Activated T-cell treated with anti-CD3 and anti-CD28 coated beads, Interleukin-2, amount 50 U/mL, for 72 hours (primary cell): ENCODE data around the gene GAGE12J. TPM values are rescaled to one million over a fixed set of nuclear protein-coding genes. Genes with fewer than 3 reads are reported as not detected.
A peak's percentile ranks its signal among the peaks of the same experiment; 100 is the strongest.
"Not testable (repeated sequence)": the region's sequence is repeated elsewhere in the genome, so short reads cannot be mapped to it uniquely, and the experiment has no call there.

Source experiments
- ATAC-seq, 2 donors: fragments of 150-1000 bp; cut with Tn5 transposase; replicated peaks in 1 of 2; 2 replicates each; pipeline ENCODE4 v1.10.0; 2021; ENCODE audit warnings: moderate library complexity in 2 of 2, mild to moderate bottlenecking in 1 of 2
- DNase-seq, 2 donors: peaks; one replicate each; pipeline ENCODE4 v3.0.0; 2021 to 2022; ENCODE audit warnings: mixed read lengths in 1 of 2
- H3K27ac Mint-ChIP-seq: one replicate; pipeline ENCODE4 v1.8.0; 2022; ENCODE audit warnings: mild to moderate bottlenecking, moderate library complexity, mixed read lengths
- H3K27me3 Mint-ChIP-seq: one replicate; pipeline ENCODE4 v1.8.0; 2022; ENCODE audit warnings: low read depth, mixed read lengths
- H3K36me3 Mint-ChIP-seq, 2 donors: one replicate each; pipeline ENCODE4 v1.8.0; 2022; ENCODE audit warnings: mixed read lengths in 2 of 2, mild to moderate bottlenecking in 1 of 2; ENCODE audit not compliant: insufficient read depth in 2 of 2
- H3K4me1 Mint-ChIP-seq: one replicate; pipeline ENCODE4 v1.8.0; 2022; ENCODE audit warnings: low read depth, mixed read lengths
- H3K4me3 Mint-ChIP-seq, 2 donors: one replicate each; pipeline ENCODE4 v1.8.0; 2022; ENCODE audit warnings: mild to moderate bottlenecking in 2 of 2, mixed read lengths in 2 of 2, moderate library complexity in 2 of 2
- H3K9me3 Mint-ChIP-seq, 2 donors: one replicate each; pipeline ENCODE4 v1.8.0; 2022; ENCODE audit warnings: mixed read lengths in 2 of 2
- total RNA-seq, 2 donors: library from RNA; stranded (reverse); gene quantifications; one replicate each; pipeline ENCODE4 v1.2.3, GENCODE V29; 2022

GAGE12J gene
- total RNA-seq: not detected

GRCh38 chrX:49321737-49322136 is at the start of gene GAGE12J:
Gene GAGE12J (plus strand): TSS chrX:49322037. CDS start chrX:49323194, 1,157 bp downstream.
- H3K9me3 Mint-ChIP-seq, H3K4me3 Mint-ChIP-seq, H3K4me1 Mint-ChIP-seq, H3K27me3 Mint-ChIP-seq, H3K36me3 Mint-ChIP-seq, DNase-seq, ATAC-seq, H3K27ac Mint-ChIP-seq: not testable (repeated sequence)

GRCh38 chrX:49272421-49272820 is 49.4 kb upstream of the GAGE12J start:
- Mint-ChIP-seq H3K4me1 (peaks cover 76% of the 10 kb centered on the region), H3K4me3 (peak overlapping the region; percentile 70 to 78), H3K9me3 (no peaks in the 10 kb centered on the region), H3K36me3 (peaks cover 7 to 9% of the 10 kb centered on the region in 2 donors), H3K27ac (peak overlapping the region; percentile 62), H3K27me3 (peaks cover 14% of the 10 kb centered on the region)
- no peak for ATAC-seq
- no peak for DNase-seq

- peak; percentile 8 to 19 for ATAC-seq
- peaks cover 7 to 9% of the 10 kb centered on the region in 2 donors for H3K36me3 Mint-ChIP-seq
Measured at GRCh38 chrX:49273181-49273727, 48.6 kb upstream of the GAGE12J start.

GRCh38 chrX:49276207-49276606 is 45.6 kb upstream of the GAGE12J start:
- DNase-seq (no peak), ATAC-seq (no peak)
- H3K4me1 Mint-ChIP-seq: peaks cover 92% of the 10 kb centered on the region
- peaks cover 5% of the 10 kb centered on the region in 2 donors for H3K36me3 Mint-ChIP-seq
- H3K4me3 Mint-ChIP-seq: peak overlapping the region; percentile 70 to 89
- peak overlapping the region; percentile 97 for H3K27ac Mint-ChIP-seq
- H3K9me3 Mint-ChIP-seq: no peaks in the 10 kb centered on the region
- H3K27me3 Mint-ChIP-seq: peaks cover 11% of the 10 kb centered on the region

More at GRCh38 chrX:49273181-49273727, 48.6 kb upstream of the GAGE12J start:
- peak; percentile 48 to 55 for DNase-seq
- Mint-ChIP-seq H3K4me3 (peak overlapping the region; percentile 70 to 78), H3K4me1 (peaks cover 76% of the 10 kb centered on the region), H3K9me3 (no peaks in the 10 kb centered on the region), H3K27ac (peak overlapping the region; percentile 62), H3K27me3 (peaks cover 11% of the 10 kb centered on the region)

- H3K36me3 Mint-ChIP-seq: peaks cover 4% of the 10 kb centered on the region in 2 donors
- H3K9me3 Mint-ChIP-seq: no peaks in the 10 kb centered on the region
- peak overlapping the region; percentile 66 to 89 for H3K4me3 Mint-ChIP-seq
- ATAC-seq: peak; percentile 51 to 55
- H3K27ac Mint-ChIP-seq: peak overlapping the region; percentile 97
- DNase-seq: peak; percentile 40 to 57
- H3K27me3 Mint-ChIP-seq: peaks cover 11% of the 10 kb centered on the region
- peaks cover 90% of the 10 kb centered on the region for H3K4me1 Mint-ChIP-seq
Measured at GRCh38 chrX:49276671-49277534, 44.9 kb upstream of the GAGE12J start.

GRCh38 chrX:49277535-49277830 is 44.4 kb upstream of the GAGE12J start:
- peak in 1 of 2 donors; percentile 54 for ATAC-seq
- peaks cover 17% of the 10 kb centered on the region for H3K27me3 Mint-ChIP-seq
- peak overlapping the region; percentile 66 to 89 for H3K4me3 Mint-ChIP-seq
- H3K4me1 Mint-ChIP-seq: peaks cover 85% of the 10 kb centered on the region
- DNase-seq: no peak
- peak overlapping the region; percentile 97 for H3K27ac Mint-ChIP-seq
- H3K9me3 Mint-ChIP-seq: no peaks in the 10 kb centered on the region
- peaks cover 4% of the 10 kb centered on the region in 2 donors for H3K36me3 Mint-ChIP-seq

- DNase-seq (no peak), ATAC-seq (no peak)
- H3K9me3 Mint-ChIP-seq: no peaks in the 10 kb centered on the region
- H3K4me1 Mint-ChIP-seq: peaks cover 79% of the 10 kb centered on the region
- H3K27ac Mint-ChIP-seq: peak overlapping the region; percentile 97
- H3K27me3 Mint-ChIP-seq: peaks cover 18% of the 10 kb centered on the region
- H3K36me3 Mint-ChIP-seq: peaks cover 4% of the 10 kb centered on the region in 2 donors
- peak overlapping the region; percentile 66 to 89 for H3K4me3 Mint-ChIP-seq
Measured at GRCh38 chrX:49278081-49278480, 43.8 kb upstream of the GAGE12J start.

- H3K9me3 Mint-ChIP-seq: no peaks in the 10 kb centered on the region
- H3K36me3 Mint-ChIP-seq: no peaks in the 10 kb centered on the region
- peak overlapping the region; percentile 90 for H3K27ac Mint-ChIP-seq
- DNase-seq: no peak
- peaks cover 42% of the 10 kb centered on the region for H3K4me1 Mint-ChIP-seq
- H3K27me3 Mint-ChIP-seq: peaks cover 8% of the 10 kb centered on the region
- ATAC-seq: no peak
- no peak overlapping the region for H3K4me3 Mint-ChIP-seq
Measured at GRCh38 chrX:49282647-49283011, 39.2 kb upstream of the GAGE12J start.

- H3K4me1 Mint-ChIP-seq: peaks cover 39% of the 10 kb centered on the region
- ATAC-seq: no peak
- peak overlapping the region; percentile 60 for H3K27ac Mint-ChIP-seq
- no peaks in the 10 kb centered on the region for H3K9me3 Mint-ChIP-seq
- no peaks in the 10 kb centered on the region for H3K36me3 Mint-ChIP-seq
- peaks cover 8% of the 10 kb centered on the region for H3K27me3 Mint-ChIP-seq
- H3K4me3 Mint-ChIP-seq: no peak overlapping the region
- DNase-seq: no peak
Measured at GRCh38 chrX:49284212-49284611, 37.6 kb upstream of the GAGE12J start.

- Mint-ChIP-seq H3K4me1 (peaks cover 28% of the 10 kb centered on the region), H3K9me3 (no peaks in the 10 kb centered on the region), H3K36me3 (no peaks in the 10 kb centered on the region), H3K27ac (no peak overlapping the region), H3K4me3 (no peak overlapping the region), H3K27me3 (peaks cover 9% of the 10 kb centered on the region)
- DNase-seq (no peak), ATAC-seq (no peak)
Measured at GRCh38 chrX:49286136-49286535, 35.7 kb upstream of the GAGE12J start.

GRCh38 chrX:49286581-49286980 is 35.3 kb upstream of the GAGE12J start:
- no peak for ATAC-seq
- Mint-ChIP-seq H3K36me3 (no peaks in the 10 kb centered on the region), H3K4me1 (peaks cover 24% of the 10 kb centered on the region), H3K27ac (no peak overlapping the region), H3K27me3 (peaks cover 13% of the 10 kb centered on the region), H3K9me3 (no peaks in the 10 kb centered on the region), H3K4me3 (no peak overlapping the region)
- DNase-seq: no peak

- H3K27me3 Mint-ChIP-seq: peaks cover 9% of the 10 kb centered on the region
- H3K9me3 Mint-ChIP-seq: no peaks in the 10 kb centered on the region
- no peaks in the 10 kb centered on the region for H3K36me3 Mint-ChIP-seq
- ATAC-seq (no peak), DNase-seq (no peak)
- H3K27ac Mint-ChIP-seq: no peak overlapping the region
- H3K4me3 Mint-ChIP-seq: no peak overlapping the region
- H3K4me1 Mint-ChIP-seq: peaks cover 33% of the 10 kb centered on the region
Measured at GRCh38 chrX:49287665-49288064, 34.2 kb upstream of the GAGE12J start.

GRCh38 chrX:49290215-49290614 is 31.6 kb upstream of the GAGE12J start:
- Mint-ChIP-seq H3K36me3 (no peaks in the 10 kb centered on the region), H3K27ac (no peak overlapping the region), H3K9me3 (no peaks in the 10 kb centered on the region), H3K4me1 (peaks cover 36% of the 10 kb centered on the region), H3K4me3 (no peak overlapping the region), H3K27me3 (peaks cover 9% of the 10 kb centered on the region)
- no peak for ATAC-seq
- no peak for DNase-seq
